SK-N-SH treated with all-trans-retinoic acid at 6 μM for 48 hours (cell line): ENCODE measurements around the gene STARD3.

Source experiments
- ARNTL ChIP-seq: fragments of 450-650 bp; formaldehyde crosslinking; IDR thresholded peaks from 2 replicates; pipeline ENCODE4 v1.5.0; 2020; ENCODE audit warnings: low read depth, mild to moderate bottlenecking, moderate library complexity, borderline replicate concordance
- GLIS3 ChIP-seq: fragments of 250-450 bp; sonication (Bioruptor Pico); IDR thresholded peaks from 2 replicates; pipeline ENCODE4 v1.5.0; 2020; ENCODE audit warnings: mild to moderate bottlenecking, moderate library complexity
- ISL1 ChIP-seq: fragments of 250-450 bp; sonication (Bioruptor Pico); IDR thresholded peaks from 2 replicates; pipeline ENCODE4 v2.1.2; 2022; ENCODE audit warnings: mild to moderate bottlenecking, moderate library complexity
- POU6F1 ChIP-seq: fragments of 250-450 bp; sonication (Bioruptor Pico); IDR thresholded peaks from 2 replicates; pipeline ENCODE4 v1.8.0; 2021; ENCODE audit warnings: low read depth, mild to moderate bottlenecking, moderate library complexity, borderline replicate concordance
- TCF4 ChIP-seq: fragments of 250-450 bp; sonication (Bioruptor Pico); IDR thresholded peaks from 2 replicates; pipeline ENCODE4 v1.8.0; 2021; ENCODE audit warnings: mild to moderate bottlenecking, moderate library complexity, borderline replicate concordance
- TSHZ2 ChIP-seq: fragments of 250-450 bp; sonication (Bioruptor Pico); IDR thresholded peaks from 2 replicates; pipeline ENCODE4 v1.5.0; 2020; ENCODE audit warnings: mild to moderate bottlenecking, moderate library complexity
- ZFP3 ChIP-seq: fragments of 250-450 bp; sonication (Bioruptor Pico); IDR thresholded peaks from 2 replicates; pipeline ENCODE4 v1.5.0; 2020; ENCODE audit warnings: mild to moderate bottlenecking, moderate library complexity
- ZNF70 ChIP-seq: fragments of 450-650 bp; formaldehyde crosslinking; IDR thresholded peaks from 2 replicates; pipeline ENCODE4 v1.5.0; 2020; ENCODE audit warnings: mild to moderate bottlenecking, moderate library complexity

GRCh38 chr17:39677072-39677471, 40.1 kb downstream of the STARD3 start:
- no peak for TF ChIP-seq POU6F1 (CRISPR knock-in tag)
- TF ChIP-seq ARNTL (CRISPR knock-in tag): no peak
- no peak for TF ChIP-seq TCF4
- TF ChIP-seq ZFP3 (CRISPR knock-in tag): no peak
- no peak for TF ChIP-seq TSHZ2 (CRISPR knock-in tag)
- TF ChIP-seq ISL1 (CRISPR knock-in tag): no peak
- TF ChIP-seq GLIS3: no peak
- TF ChIP-seq ZNF70 (CRISPR knock-in tag): no peak
